ENCODE data around the gene KCNA1. TPM values are rescaled to one million over a fixed set of nuclear protein-coding genes. Genes with fewer than 3 reads are reported as not detected.

KCNA1 gene
- total RNA-seq, 1 donor from 2014 or later: not detected

GRCh38 chr12:4892418-4892817, 17.3 kb upstream of the KCNA1 start:
- peaks cover 35% of the 10 kb centered on the region for H3K27me3 Mint-ChIP-seq
- no peak overlapping the region for H3K4me3 Mint-ChIP-seq
- intact Hi-C loops (cut with micrococcal nuclease): no loop called here
- H3K4me1 Mint-ChIP-seq: no peaks in the 10 kb centered on the region
- DNase-seq: peak; percentile 37
- H3K9me3 Mint-ChIP-seq: no peaks in the 10 kb centered on the region
- no peak overlapping the region for H3K27ac Mint-ChIP-seq
- no peaks in the 10 kb centered on the region for H3K36me3 Mint-ChIP-seq (ENCODE audit: low read depth)

GRCh38 chr12:4894019-4894418, 15.7 kb upstream of the KCNA1 start:
- Mint-ChIP-seq H3K27me3 (peaks cover 32% of the 10 kb centered on the region), H3K9me3 (no peaks in the 10 kb centered on the region), H3K27ac (no peak overlapping the region), H3K4me1 (no peaks in the 10 kb centered on the region), H3K36me3 (ENCODE audit: low read depth) (no peaks in the 10 kb centered on the region), H3K4me3 (no peak overlapping the region)
- intact Hi-C loops (cut with micrococcal nuclease): no loop called here
- DNase-seq: peak; percentile 27

GRCh38 chr12:4899364-4899763, 10.3 kb upstream of the KCNA1 start:
- intact Hi-C loops (cut with micrococcal nuclease): no loop called here
- H3K27ac Mint-ChIP-seq: no peak overlapping the region
- no peaks in the 10 kb centered on the region for H3K4me1 Mint-ChIP-seq
- no peak overlapping the region for H3K4me3 Mint-ChIP-seq
- no peaks in the 10 kb centered on the region for H3K36me3 Mint-ChIP-seq (ENCODE audit: low read depth)
- DNase-seq: peak; percentile 23
- peaks cover 42% of the 10 kb centered on the region for H3K27me3 Mint-ChIP-seq
- no peaks in the 10 kb centered on the region for H3K9me3 Mint-ChIP-seq

- intact Hi-C loops (cut with micrococcal nuclease): no loop called here
- no peak overlapping the region for H3K4me3 Mint-ChIP-seq
- H3K27ac Mint-ChIP-seq: no peak overlapping the region
- no peaks in the 10 kb centered on the region for H3K9me3 Mint-ChIP-seq
- H3K36me3 Mint-ChIP-seq (ENCODE audit: low read depth): no peaks in the 10 kb centered on the region
- peaks cover 47% of the 10 kb centered on the region for H3K27me3 Mint-ChIP-seq
- no peak for DNase-seq
- no peaks in the 10 kb centered on the region for H3K4me1 Mint-ChIP-seq
These were observed 9.4 kb upstream of the KCNA1 start for GRCh38 chr12:4900327-4900726.

DNA sequence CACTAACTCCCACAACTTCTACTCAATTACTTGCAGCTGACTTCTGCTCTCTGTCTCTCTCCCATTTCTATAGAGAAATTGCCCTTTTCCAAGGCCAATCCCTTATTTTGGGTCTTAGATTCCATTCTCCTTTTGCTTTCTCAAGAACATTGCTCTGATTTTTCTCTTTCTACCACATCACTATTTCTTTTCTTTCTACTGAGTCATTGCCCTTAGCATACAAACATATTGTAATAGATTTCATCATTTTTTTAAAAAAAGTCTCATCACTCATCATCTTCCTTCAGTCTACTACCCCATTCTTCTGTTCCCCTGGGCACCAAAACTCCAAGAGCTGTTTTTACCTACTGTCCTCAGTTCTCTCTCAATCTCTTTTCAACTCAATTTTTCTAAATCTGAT, 4.4 kb upstream of the KCNA1 start:
- intact Hi-C loops (cut with micrococcal nuclease): no loop called here
- Mint-ChIP-seq H3K27me3 (peaks cover 44% of the 10 kb centered on the region), H3K27ac (no peak overlapping the region), H3K4me1 (peaks cover 11% of the 10 kb centered on the region), H3K9me3 (no peaks in the 10 kb centered on the region), H3K36me3 (ENCODE audit: low read depth) (no peaks in the 10 kb centered on the region), H3K4me3 (no peak overlapping the region)
- DNase-seq: no peak

- no peaks in the 10 kb centered on the region for H3K9me3 Mint-ChIP-seq
- H3K27ac Mint-ChIP-seq: no peak overlapping the region
- peak overlapping the region; percentile 76 for H3K4me3 Mint-ChIP-seq
- peaks cover 46% of the 10 kb centered on the region for H3K27me3 Mint-ChIP-seq
- intact Hi-C loops (cut with micrococcal nuclease): no loop called here
- H3K4me1 Mint-ChIP-seq: peaks cover 15% of the 10 kb centered on the region
- peak; percentile 54 for DNase-seq
- no peaks in the 10 kb centered on the region for H3K36me3 Mint-ChIP-seq (ENCODE audit: low read depth)
These were observed 858 bp upstream of the KCNA1 start for GRCh38 chr12:4908684-4909409.

- no peak overlapping the region for H3K27ac Mint-ChIP-seq
- intact Hi-C loops (cut with micrococcal nuclease): no loop called here
- no peak for DNase-seq
- no peaks in the 10 kb centered on the region for H3K36me3 Mint-ChIP-seq (ENCODE audit: low read depth)
- H3K4me3 Mint-ChIP-seq: peak overlapping the region; percentile 76
- H3K4me1 Mint-ChIP-seq: peaks cover 15% of the 10 kb centered on the region
- H3K9me3 Mint-ChIP-seq: no peaks in the 10 kb centered on the region
- peaks cover 44% of the 10 kb centered on the region for H3K27me3 Mint-ChIP-seq
These were observed 333 bp upstream of the KCNA1 start for GRCh38 chr12:4909410-4909733.

- intact Hi-C loops (cut with micrococcal nuclease): no loop called here
- peaks cover 52% of the 10 kb centered on the region for H3K27me3 Mint-ChIP-seq
These were observed 1.0 kb downstream of the KCNA1 start for GRCh38 chr12:4910502-4911315.

DNA sequence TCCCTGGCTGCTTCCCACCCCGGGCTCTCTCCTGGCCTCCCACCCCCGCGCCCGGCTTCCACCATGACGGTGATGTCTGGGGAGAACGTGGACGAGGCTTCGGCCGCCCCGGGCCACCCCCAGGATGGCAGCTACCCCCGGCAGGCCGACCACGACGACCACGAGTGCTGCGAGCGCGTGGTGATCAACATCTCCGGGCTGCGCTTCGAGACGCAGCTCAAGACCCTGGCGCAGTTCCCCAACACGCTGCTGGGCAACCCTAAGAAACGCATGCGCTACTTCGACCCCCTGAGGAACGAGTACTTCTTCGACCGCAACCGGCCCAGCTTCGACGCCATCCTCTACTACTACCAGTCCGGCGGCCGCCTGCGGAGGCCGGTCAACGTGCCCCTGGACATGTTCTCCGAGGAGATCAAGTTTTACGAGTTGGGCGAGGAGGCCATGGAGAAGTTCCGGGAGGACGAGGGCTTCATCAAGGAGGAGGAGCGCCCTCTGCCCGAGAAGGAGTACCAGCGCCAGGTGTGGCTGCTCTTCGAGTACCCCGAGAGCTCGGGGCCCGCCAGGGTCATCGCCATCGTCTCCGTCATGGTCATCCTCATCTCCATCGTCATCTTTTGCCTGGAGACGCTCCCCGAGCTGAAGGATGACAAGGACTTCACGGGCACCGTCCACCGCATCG, 1.8 kb downstream of the KCNA1 start:
- intact Hi-C loops (cut with micrococcal nuclease): no loop called here
- Mint-ChIP-seq H3K36me3 (ENCODE audit: low read depth) (no peaks in the 10 kb centered on the region), H3K27me3 (peaks cover 58% of the 10 kb centered on the region), H3K4me1 (peaks cover 15% of the 10 kb centered on the region), H3K9me3 (no peaks in the 10 kb centered on the region), H3K27ac (no peak overlapping the region), H3K4me3 (peak overlapping the region; percentile 65)
- DNase-seq: no peak

More at GRCh38 chr12:4910502-4911315, 1.0 kb downstream of the KCNA1 start:
- Mint-ChIP-seq H3K4me3 (peak overlapping the region; percentile 85), H3K4me1 (peaks cover 15% of the 10 kb centered on the region), H3K9me3 (no peaks in the 10 kb centered on the region), H3K27ac (no peak overlapping the region), H3K36me3 (ENCODE audit: low read depth) (no peaks in the 10 kb centered on the region)
- peak; percentile 65 for DNase-seq

DNA sequence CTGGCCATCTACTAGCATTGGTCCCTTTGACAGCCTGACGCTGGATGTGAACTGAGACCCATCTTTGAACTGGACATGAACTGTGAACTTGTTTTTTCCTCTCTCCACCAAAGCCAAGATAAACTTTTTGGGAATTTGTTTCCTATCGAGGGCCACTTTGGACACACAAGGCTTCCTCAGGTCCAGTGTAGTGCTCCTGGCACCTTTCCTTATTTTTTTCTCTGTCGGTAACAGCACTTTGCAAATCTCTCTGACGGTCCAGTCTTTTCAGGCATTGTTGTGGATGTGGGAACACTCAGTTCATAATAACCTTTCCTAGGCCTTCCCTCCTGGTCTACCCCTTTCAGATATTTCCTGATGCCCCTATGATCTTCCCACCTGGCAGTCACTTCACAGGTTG, 5.0 kb downstream of the KCNA1 start:
- Mint-ChIP-seq H3K4me1 (peaks cover 6% of the 10 kb centered on the region), H3K27me3 (peaks cover 66% of the 10 kb centered on the region), H3K9me3 (no peaks in the 10 kb centered on the region), H3K4me3 (no peak overlapping the region), H3K27ac (no peak overlapping the region), H3K36me3 (ENCODE audit: low read depth) (no peaks in the 10 kb centered on the region)
- intact Hi-C loops (cut with micrococcal nuclease): no loop called here
- DNase-seq: no peak

DNA sequence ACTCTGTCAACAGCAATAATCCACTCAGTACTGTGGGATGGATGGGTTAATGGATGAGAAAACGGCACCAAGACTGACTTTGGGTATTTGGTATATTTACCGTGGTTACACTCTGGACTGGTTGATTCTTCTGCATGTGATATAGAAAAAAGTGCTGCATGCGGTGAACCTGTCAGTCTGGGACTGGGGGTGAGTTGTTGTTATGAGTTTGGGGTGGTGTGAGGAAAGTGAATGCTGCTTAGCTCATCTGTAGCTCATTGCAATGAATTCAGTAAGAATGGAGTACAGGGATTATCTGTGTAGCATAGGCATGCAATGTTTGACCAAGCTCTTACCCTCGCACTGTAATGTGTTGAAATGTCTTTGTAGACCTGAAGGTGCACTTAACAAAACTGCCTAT, 6.0 kb downstream of the KCNA1 start:
- no peak overlapping the region for H3K4me3 Mint-ChIP-seq

DNA sequence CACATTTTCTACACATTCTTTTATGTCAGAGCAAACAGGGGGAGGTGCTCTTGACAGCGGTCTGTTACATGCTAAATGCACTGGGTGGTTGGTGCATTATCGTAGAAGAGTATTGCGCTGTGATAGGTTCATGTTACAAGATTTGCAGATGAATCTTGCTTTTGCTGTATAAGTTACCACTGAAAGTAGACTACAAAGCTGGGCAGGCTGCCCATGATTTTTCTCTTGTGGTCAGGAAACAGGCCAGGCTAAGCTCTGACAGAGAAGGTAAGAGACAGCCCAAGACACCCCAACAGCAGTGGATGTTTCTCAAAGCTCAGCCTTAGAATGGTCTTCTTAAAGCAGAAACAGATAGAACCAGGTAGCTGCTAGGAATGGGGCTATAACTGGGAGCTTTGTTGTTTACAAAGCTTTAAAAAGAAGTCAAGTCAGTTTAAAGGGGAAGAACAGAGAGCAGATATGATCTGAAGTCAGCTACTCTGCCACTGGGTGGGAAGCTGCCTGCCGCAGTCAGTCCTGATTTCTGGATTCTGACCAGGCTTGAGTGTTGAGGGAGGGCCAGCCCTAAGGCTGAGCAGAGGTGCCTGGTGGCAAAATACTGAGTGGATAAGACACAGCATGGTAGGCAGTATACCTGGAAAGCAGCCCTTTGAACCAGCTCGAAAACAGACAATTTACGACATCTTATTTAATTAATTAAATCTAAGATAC, 9.4 kb downstream of the KCNA1 start:
- Mint-ChIP-seq H3K4me3 (no peak overlapping the region), H3K27me3 (peaks cover 49% of the 10 kb centered on the region), H3K36me3 (ENCODE audit: low read depth) (no peaks in the 10 kb centered on the region), H3K4me1 (no peaks in the 10 kb centered on the region), H3K27ac (no peak overlapping the region), H3K9me3 (no peaks in the 10 kb centered on the region)
- DNase-seq: no peak
- intact Hi-C loops (cut with micrococcal nuclease): no loop called here

More for the DNA sequence above, 6.0 kb downstream of the KCNA1 start:
- no peaks in the 10 kb centered on the region for H3K36me3 Mint-ChIP-seq (ENCODE audit: low read depth)
- peaks cover 62% of the 10 kb centered on the region for H3K27me3 Mint-ChIP-seq
- no peaks in the 10 kb centered on the region for H3K4me1 Mint-ChIP-seq
- no peak overlapping the region for H3K27ac Mint-ChIP-seq
- intact Hi-C loops (cut with micrococcal nuclease): no loop called here
- no peaks in the 10 kb centered on the region for H3K9me3 Mint-ChIP-seq
- no peak for DNase-seq

DNA sequence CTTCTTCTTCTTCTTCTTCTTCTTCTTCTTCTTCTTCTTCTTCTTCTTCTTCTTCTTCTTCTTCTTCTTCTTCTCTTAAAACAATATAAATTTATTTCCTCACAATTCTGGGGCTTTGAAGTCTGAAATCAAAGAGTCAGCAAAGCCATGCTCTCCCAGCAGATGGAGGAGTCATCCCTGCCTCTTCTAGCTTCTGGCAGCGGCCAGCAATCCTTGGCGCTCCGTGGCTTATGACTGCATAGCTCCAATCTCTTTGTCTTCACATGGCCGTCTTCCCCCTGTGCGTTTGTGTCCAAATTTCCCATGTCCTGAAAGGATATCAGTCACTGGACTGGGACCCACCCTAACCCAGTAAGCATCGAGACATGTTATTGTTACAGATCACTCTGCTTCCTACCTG, 22.9 kb downstream of the KCNA1 start:
- intact Hi-C loops (cut with micrococcal nuclease): no loop called here
- no peak overlapping the region for H3K4me3 Mint-ChIP-seq
- DNase-seq: no peak
- H3K27me3 Mint-ChIP-seq: peaks cover 37% of the 10 kb centered on the region
- H3K4me1 Mint-ChIP-seq: no peaks in the 10 kb centered on the region
- no peaks in the 10 kb centered on the region for H3K9me3 Mint-ChIP-seq
- no peak overlapping the region for H3K27ac Mint-ChIP-seq
- no peaks in the 10 kb centered on the region for H3K36me3 Mint-ChIP-seq (ENCODE audit: low read depth)

DNA sequence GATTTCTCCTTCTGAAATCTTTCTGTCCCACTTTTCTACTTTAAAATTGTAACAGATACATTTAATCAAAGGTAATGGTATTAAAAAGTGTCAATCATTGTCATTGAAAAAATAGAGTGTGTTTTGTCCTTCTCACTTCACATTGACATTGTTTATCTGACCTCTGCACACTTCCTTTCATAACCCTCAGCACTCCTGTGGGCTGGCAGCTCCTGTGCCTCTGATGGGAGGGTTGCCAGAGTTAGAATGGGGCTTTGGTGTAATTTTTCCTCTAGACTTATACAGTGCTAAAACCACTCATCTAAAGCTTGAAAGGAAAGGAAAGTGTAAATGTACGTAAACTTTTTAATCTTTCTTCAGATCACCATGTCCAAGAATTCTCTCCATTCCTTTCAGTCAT, 23.7 kb downstream of the KCNA1 start:
- Mint-ChIP-seq H3K36me3 (ENCODE audit: low read depth) (no peaks in the 10 kb centered on the region), H3K4me3 (no peak overlapping the region), H3K27ac (no peak overlapping the region), H3K9me3 (no peaks in the 10 kb centered on the region), H3K4me1 (no peaks in the 10 kb centered on the region), H3K27me3 (peaks cover 33% of the 10 kb centered on the region)
- intact Hi-C loops (cut with micrococcal nuclease): no loop called here
- DNase-seq: no peak

Measured in activated CD4-positive, alpha-beta T cell treated with anti-CD3 and anti-CD28 coated beads, Interleukin-2, amount 10 ng/mL, durations not matched to agents 24 days and 14 days (primary cell).